Endothelial cell of umbilical vein (primary cell): ENCODE measurements around the gene C11orf21. TPM values are rescaled to one million over a fixed set of nuclear protein-coding genes. Genes with fewer than 3 reads are reported as not detected.

Experiments used
- BruUV-seq: library from RNA; stranded (reverse); fragments of 400-500 nt; replicated peaks from 2 replicates; lab custom pipeline; 2021; lab: Mats Ljungman, UMichigan
- CTCF ChIA-PET: fragments of 300-600, 350-600 bp; sonication (Branson Sonifier 250); formaldehyde crosslinking; loops from one replicate; lab custom pipeline; 2021; ENCODE audit warnings: antibody characterized with exemption, inconsistent platforms; lab: Charles Lee
- POLR2A ChIA-PET: fragments of 300-600, 350-600 bp; sonication (Branson Sonifier 250); formaldehyde crosslinking; loops from one replicate; lab custom pipeline; 2021; ENCODE audit warnings: antibody characterized with exemption, inconsistent platforms; lab: Charles Lee
- DNase-seq: peaks from one replicate; pipeline ENCODE4 v3.0.0-alpha.2; 2011; ENCODE audit warnings: low read depth, low spot score
- FAIRE-seq: peaks from 2 replicates; lab custom pipeline; 2011; peaks lifted over from hg19 to GRCh38; lab: Jason Lieb, UNC
- H2AFZ ChIP-seq: 2 replicates; pipeline ENCODE4 v1.6.0; 2012; ENCODE audit warnings: low read depth, low read length, control low read depth, inconsistent platforms
- H3K27ac ChIP-seq: 2 replicates; pipeline ENCODE4 v1.5.1; 2011; ENCODE audit warnings: low read depth, mild to moderate bottlenecking, control low read depth, low read length, moderate library complexity; ENCODE audit not compliant: insufficient read depth
- H3K27me3 ChIP-seq, 2 experiments: 2 replicates each; pipeline versions ENCODE4 v1.6.0 to v1.6.1; 2011; ENCODE audit warnings: low read length in 2 of 2, mixed read lengths in 1 of 2; ENCODE audit not compliant: control insufficient read depth in 2 of 2, insufficient read depth in 2 of 2
- H3K36me3 ChIP-seq, 2 experiments: 2 replicates in 1 of 2; 3 replicates in 1 of 2; pipeline ENCODE4 v1.5.1; 2011; ENCODE audit warnings: low read length in 2 of 2, mild to moderate bottlenecking in 1 of 2, moderate library complexity in 1 of 2; ENCODE audit not compliant: control insufficient read depth in 2 of 2, insufficient read depth in 2 of 2; ENCODE audit errors: extremely low read depth in 1 of 2
- H3K4me1 ChIP-seq: 3 replicates; pipeline ENCODE4 v1.5.1; 2011; ENCODE audit warnings: mild to moderate bottlenecking, low read length; ENCODE audit not compliant: control insufficient read depth, insufficient read depth; ENCODE audit errors: extremely low read depth
- H3K4me2 ChIP-seq: 2 replicates; pipeline ENCODE4 v1.6.1; 2011; ENCODE audit warnings: low read length, control low read depth, mixed read lengths; ENCODE audit not compliant: insufficient read depth
- H3K4me3 ChIP-seq, 3 experiments: fragments of 200-600 bp in 1 of 3; sonication (generic), shearing (Covaris generic) in 1 of 3; replicated peaks in 1 of 3; 2 replicates each; pipeline ENCODE4 v1.5.1; 2011 to 2016; ENCODE audit warnings: control low read depth in 3 of 3, low read length in 3 of 3, mild to moderate bottlenecking in 2 of 3, inconsistent platforms in 1 of 3, low read depth in 1 of 3, moderate library complexity in 1 of 3; ENCODE audit not compliant: insufficient read depth in 1 of 3
- H3K79me2 ChIP-seq: 2 replicates; pipeline ENCODE4 v1.6.0; 2012; ENCODE audit warnings: low read length, inconsistent platforms; ENCODE audit not compliant: control insufficient read depth, insufficient read depth
- H3K9ac ChIP-seq: replicated peaks from 2 replicates; pipeline ENCODE3; 2011; ENCODE audit warnings: low read length, control low read depth; ENCODE audit not compliant: insufficient read depth; ENCODE audit errors: extremely low read depth
- H3K9me1 ChIP-seq: replicated peaks from 3 replicates; pipeline ENCODE4 v1.6.0; 2011; ENCODE audit warnings: mild to moderate bottlenecking, low read length; ENCODE audit not compliant: control insufficient read depth, insufficient read depth; ENCODE audit errors: extremely low read depth
- H3K9me3 ChIP-seq: replicated peaks from 2 replicates; pipeline ENCODE4 v1.5.1; 2012; ENCODE audit warnings: low read length, inconsistent platforms; ENCODE audit not compliant: control insufficient read depth, insufficient read depth
- H4K20me1 ChIP-seq: replicated peaks from 2 replicates; pipeline ENCODE3; 2011; ENCODE audit warnings: mild to moderate bottlenecking, low read length; ENCODE audit not compliant: control insufficient read depth, insufficient read depth; ENCODE audit errors: extremely low read depth
- EZH2 ChIP-seq: IDR thresholded peaks from 2 replicates; pipeline ENCODE4 v1.6.1; 2012; ENCODE audit warnings: borderline replicate concordance, low read depth, mild to moderate bottlenecking, moderate library complexity, low read length, inconsistent platforms; ENCODE audit not compliant: severe bottlenecking
- FOS ChIP-seq: IDR thresholded peaks from 2 replicates; pipeline ENCODE4 v1.6.1; 2011; ENCODE audit warnings: mild to moderate bottlenecking, low read length, moderate library complexity, borderline replicate concordance; ENCODE audit not compliant: insufficient read depth
- GATA2 ChIP-seq: IDR thresholded peaks from 2 replicates; pipeline ENCODE4 v1.7.0; 2011; ENCODE audit warnings: low read depth, mild to moderate bottlenecking, moderate library complexity, mixed read lengths, low read length; ENCODE audit not compliant: insufficient read length, insufficient read depth
- JUN ChIP-seq: IDR thresholded peaks from 2 replicates; pipeline ENCODE4 v1.6.1; 2011; ENCODE audit warnings: borderline replicate concordance, low read depth; ENCODE audit not compliant: insufficient read length, insufficient read depth
- MYC ChIP-seq: IDR thresholded peaks from one replicate; pipeline ENCODE4 v1.6.1; 2011; ENCODE audit warnings: mild to moderate bottlenecking, low read depth, low read length
- POLR2A ChIP-seq: IDR thresholded peaks from 2 replicates; pipeline ENCODE4 v1.6.1; 2012; ENCODE audit warnings: low read depth, mild to moderate bottlenecking, control low read depth, low read length
- POLR2AphosphoS5 ChIP-seq: IDR thresholded peaks from 2 replicates; pipeline ENCODE4 v1.6.1; 2012; ENCODE audit warnings: low read depth, mild to moderate bottlenecking, control low read depth, low read length, moderate library complexity; ENCODE audit not compliant: insufficient read depth
- dilution Hi-C: fragments of 300-500 bp; cut with MboI; formaldehyde crosslinking; loops from one replicate; pipeline ENCODE4 v1.15.0; 2019; ENCODE audit warnings: low sequenced_read_pairs; ENCODE audit not compliant: extremely low pct_ligation_motif_present
- intact Hi-C: fragments of 100-400 bp; cut with micrococcal nuclease; formaldehyde crosslinking; loops from one replicate; pipeline ENCODE4 v1.10.0; 2022
- polyA plus RNA-seq, 4 experiments: library from polyadenylated mRNA; depleted of rRNA in 3 of 4; stranded (reverse) in 3 of 4; unstranded in 1 of 4; fragments of >200 nt; gene quantifications; 2 replicates each; pipeline versions ENCODE4 v1.2.1 to v1.2.3, GENCODE V29; 2011 to 2012; ENCODE audit warnings: missing spikeins in 1 of 4
- total RNA-seq: library from RNA; stranded (reverse); gene quantifications from 2 replicates; pipeline ENCODE4 v1.2.3, GENCODE V29; 2021
- TF ChIP-seq, protein P1 (sequence below), 2 donors: IDR thresholded peaks; 1 replicate in 1 of 2; 2 replicates in 1 of 2; pipeline ENCODE4 v1.5.1; 2011; ENCODE audit warnings: low read length in 2 of 2, mild to moderate bottlenecking in 2 of 2, moderate library complexity in 2 of 2, control low read depth in 1 of 2, inconsistent platforms in 1 of 2, low read depth in 1 of 2; ENCODE audit not compliant: insufficient read depth in 1 of 2; ENCODE audit errors: extremely low read depth in 1 of 2
- TF ChIP-seq, protein P2 (sequence below): IDR thresholded peaks from 2 replicates; pipeline ENCODE4 v1.6.1; 2011; ENCODE audit not compliant: insufficient read depth, insufficient read length

C11orf21 gene
- total and polyA plus RNA-seq, 2 donors (not counting 3 experiments of a cell fraction or from before 2014, with no cell fraction given) = not detected

DNA sequence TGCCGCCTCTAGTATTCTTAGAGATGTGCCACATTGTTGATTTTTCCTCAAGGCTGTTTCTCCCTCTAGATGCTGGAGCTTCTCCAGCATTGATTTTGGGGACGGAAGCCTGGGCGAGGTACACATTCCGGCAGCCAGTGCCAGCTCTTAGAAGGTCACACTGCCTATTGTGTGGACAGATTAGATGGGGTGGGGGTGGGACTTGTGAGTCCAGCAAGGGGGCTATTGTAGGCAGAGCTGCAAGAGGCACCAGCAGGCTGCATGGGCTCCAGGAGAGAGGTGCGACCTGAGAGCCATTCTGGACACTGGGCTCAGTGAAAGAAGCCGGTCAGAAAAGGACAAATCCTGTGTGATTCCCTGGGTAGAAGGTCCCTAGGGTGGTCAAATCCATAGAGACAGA lies 12.4 kb downstream of the C11orf21 start:
- POLR2A ChIA-PET = no interaction called here
- Histone ChIP-seq H3K9ac (no peak overlapping the region), H2AFZ (no peak overlapping the region), H3K36me3 (no peaks in the 10 kb centered on the region), H3K9me1 (no peaks in the 10 kb centered on the region), H3K27ac (no peak overlapping the region), H3K79me2 (no peaks in the 10 kb centered on the region), H3K9me3 (no peaks in the 10 kb centered on the region), H3K4me3 (no peak overlapping the region), H4K20me1 (no peaks in the 10 kb centered on the region), H3K4me1 (no peaks in the 10 kb centered on the region), H3K4me2 (no peak overlapping the region), H3K27me3 (peaks cover 0 to 4% of the 10 kb centered on the region in 2 experiments)
- TF ChIP-seq MYC (no peak), EZH2 (no peak), POLR2A (no peak), FOS (no peak), JUN (no peak), POLR2AphosphoS5 (no peak)
- intact Hi-C loops = no loop called here
- DNase-seq (no peak), FAIRE-seq (no peak)
- BruUV-seq = no TSS peak
- CTCF ChIA-PET = interaction anchor here (1.7 kb wide), 1 partner anchor 16 kb away, joined by 5 read pairs; no protein-coding TSS in a partner anchor
- dilution Hi-C loops = no loop called here

DNA sequence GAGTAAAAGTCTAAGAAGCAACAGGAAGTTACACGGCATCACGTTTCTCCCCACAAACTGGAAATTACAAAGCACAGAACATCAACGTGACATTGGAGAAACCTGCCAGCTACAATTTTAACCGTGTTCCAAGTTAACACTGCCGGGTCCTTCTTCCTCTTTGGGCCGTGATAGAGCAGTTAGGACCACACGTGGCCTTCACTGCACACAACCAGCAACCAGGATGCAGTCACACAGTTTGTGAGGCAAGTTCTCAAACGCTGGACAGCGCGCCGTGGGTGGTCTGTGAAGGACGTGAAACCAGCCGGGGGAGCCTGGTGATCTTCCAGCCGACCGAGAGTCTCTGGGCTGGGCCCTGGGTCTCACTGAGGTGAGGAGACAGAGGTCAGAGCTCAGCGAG lies 14.6 kb downstream of the C11orf21 start:
- FAIRE-seq = no peak
- intact Hi-C loops (no loop called here), dilution Hi-C loops (no loop called here)
- H3K4me1 ChIP-seq = no peaks in the 10 kb centered on the region
- H4K20me1 ChIP-seq = no peaks in the 10 kb centered on the region
- H3K4me2 ChIP-seq = no peak overlapping the region
- H3K4me3 ChIP-seq = no peak overlapping the region
- H3K27me3 ChIP-seq = peaks cover 4 to 9% of the 10 kb centered on the region in 2 experiments
- no peaks in the 10 kb centered on the region for H3K9me3 ChIP-seq
- ChIA-PET POLR2A (no interaction called here), CTCF (no interaction called here)
- BruUV-seq = no TSS peak
- no peaks in the 10 kb centered on the region for H3K9me1 ChIP-seq
- H3K79me2 ChIP-seq = no peaks in the 10 kb centered on the region
- no peaks in the 10 kb centered on the region for H3K36me3 ChIP-seq
- no peak overlapping the region for H2AFZ ChIP-seq
- H3K27ac ChIP-seq = no peak overlapping the region
- H3K9ac ChIP-seq = no peak overlapping the region
- TF ChIP-seq GATA2 (no peak), POLR2A (no peak), FOS (no peak), POLR2AphosphoS5 (no peak), JUN (no peak), EZH2 (no peak), MYC (no peak)
- TF ChIP-seq, protein P1, sequence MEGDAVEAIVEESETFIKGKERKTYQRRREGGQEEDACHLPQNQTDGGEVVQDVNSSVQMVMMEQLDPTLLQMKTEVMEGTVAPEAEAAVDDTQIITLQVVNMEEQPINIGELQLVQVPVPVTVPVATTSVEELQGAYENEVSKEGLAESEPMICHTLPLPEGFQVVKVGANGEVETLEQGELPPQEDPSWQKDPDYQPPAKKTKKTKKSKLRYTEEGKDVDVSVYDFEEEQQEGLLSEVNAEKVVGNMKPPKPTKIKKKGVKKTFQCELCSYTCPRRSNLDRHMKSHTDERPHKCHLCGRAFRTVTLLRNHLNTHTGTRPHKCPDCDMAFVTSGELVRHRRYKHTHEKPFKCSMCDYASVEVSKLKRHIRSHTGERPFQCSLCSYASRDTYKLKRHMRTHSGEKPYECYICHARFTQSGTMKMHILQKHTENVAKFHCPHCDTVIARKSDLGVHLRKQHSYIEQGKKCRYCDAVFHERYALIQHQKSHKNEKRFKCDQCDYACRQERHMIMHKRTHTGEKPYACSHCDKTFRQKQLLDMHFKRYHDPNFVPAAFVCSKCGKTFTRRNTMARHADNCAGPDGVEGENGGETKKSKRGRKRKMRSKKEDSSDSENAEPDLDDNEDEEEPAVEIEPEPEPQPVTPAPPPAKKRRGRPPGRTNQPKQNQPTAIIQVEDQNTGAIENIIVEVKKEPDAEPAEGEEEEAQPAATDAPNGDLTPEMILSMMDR (IDR thresholded peaks at IDR 0.05; ENCODE audit: extremely low read depth in 1 of 2, insufficient read depth in 1 of 2, low read depth in 1 of 2, low read length in 2 of 2) = no peak
- TF ChIP-seq, protein P2, sequence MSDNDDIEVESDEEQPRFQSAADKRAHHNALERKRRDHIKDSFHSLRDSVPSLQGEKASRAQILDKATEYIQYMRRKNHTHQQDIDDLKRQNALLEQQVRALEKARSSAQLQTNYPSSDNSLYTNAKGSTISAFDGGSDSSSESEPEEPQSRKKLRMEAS = no peak
- DNase-seq = no peak
